Measurements from ENCODE around the gene PRDX6.

- TF ChIP-seq CTCF (IDR thresholded peaks at IDR 0.05) (no peak), POLR2A (IDR thresholded peaks at IDR 0.05) (no peak)
These were observed 29.9 kb upstream of the PRDX6 start for GRCh38 chr1:173447224-173447623.
